Measurements from ENCODE around the gene GRIK5.

Gene GRIK5

GRCh38 chr19:42091300-42091699, 21.3 kb upstream of the GRIK5 start:
- no peak for TF ChIP-seq CTCF (IDR thresholded peaks at IDR 0.05)
- Histone ChIP-seq H3K27ac (no peak overlapping the region), H3K9me3 (no peaks in the 10 kb centered on the region)

GRCh38 chr19:42090672-42091071, 20.7 kb upstream of the GRIK5 start:
- no peak overlapping the region for H3K4me3 ChIP-seq (ENCODE audit: low read depth in 1 of 2, low read length in 1 of 2)
- no peaks in the 10 kb centered on the region for H3K4me1 ChIP-seq (ENCODE audit: control insufficient read depth in 1 of 2, insufficient read depth in 1 of 2, low read depth in 1 of 2, low read length in 1 of 2)
- no peak overlapping the region for H3K27ac ChIP-seq
- no peak for TF ChIP-seq CTCF (IDR thresholded peaks at IDR 0.05)
- H3K9me3 ChIP-seq = no peaks in the 10 kb centered on the region
- H3K27me3 ChIP-seq = no peaks in the 10 kb centered on the region
- H3K36me3 ChIP-seq = no peaks in the 10 kb centered on the region

More at GRCh38 chr19:42091300-42091699, 21.3 kb upstream of the GRIK5 start:
- Histone ChIP-seq H3K36me3 (no peaks in the 10 kb centered on the region), H3K4me1 (ENCODE audit: control insufficient read depth in 1 of 2, insufficient read depth in 1 of 2, low read depth in 1 of 2, low read length in 1 of 2) (no peaks in the 10 kb centered on the region), H3K27me3 (no peaks in the 10 kb centered on the region), H3K4me3 (ENCODE audit: low read depth in 1 of 2, low read length in 1 of 2) (no peak overlapping the region)

GRCh38 chr19:42089772-42090171, 19.8 kb upstream of the GRIK5 start:
- H3K9me3 ChIP-seq = no peaks in the 10 kb centered on the region
- no peaks in the 10 kb centered on the region for H3K27me3 ChIP-seq
- no peak for TF ChIP-seq CTCF (IDR thresholded peaks at IDR 0.05)
- no peak overlapping the region for H3K4me3 ChIP-seq (ENCODE audit: low read depth in 1 of 2, low read length in 1 of 2)
- H3K27ac ChIP-seq = no peak overlapping the region
- no peaks in the 10 kb centered on the region for H3K36me3 ChIP-seq
- H3K4me1 ChIP-seq (ENCODE audit: control insufficient read depth in 1 of 2, insufficient read depth in 1 of 2, low read depth in 1 of 2, low read length in 1 of 2) = no peaks in the 10 kb centered on the region

- no peak overlapping the region for H3K4me3 ChIP-seq (ENCODE audit: low read depth in 1 of 2, low read length in 1 of 2)
- H3K27me3 ChIP-seq = no peaks in the 10 kb centered on the region
- no peaks in the 10 kb centered on the region for H3K36me3 ChIP-seq
- no peaks in the 10 kb centered on the region for H3K4me1 ChIP-seq (ENCODE audit: control insufficient read depth in 1 of 2, insufficient read depth in 1 of 2, low read depth in 1 of 2, low read length in 1 of 2)
- no peak overlapping the region for H3K27ac ChIP-seq
- TF ChIP-seq CTCF (IDR thresholded peaks at IDR 0.05) = no peak
- H3K9me3 ChIP-seq = no peaks in the 10 kb centered on the region
Observed at GRCh38 chr19:42089191-42089750, 19.3 kb upstream of the GRIK5 start.

- H3K27ac ChIP-seq = no peak overlapping the region
- no peaks in the 10 kb centered on the region for H3K36me3 ChIP-seq
- no peaks in the 10 kb centered on the region for H3K4me1 ChIP-seq (ENCODE audit: control insufficient read depth in 1 of 2, insufficient read depth in 1 of 2, low read depth in 1 of 2, low read length in 1 of 2)
- TF ChIP-seq CTCF (IDR thresholded peaks at IDR 0.05) = no peak
- H3K27me3 ChIP-seq = no peaks in the 10 kb centered on the region
- H3K4me3 ChIP-seq (ENCODE audit: low read depth in 1 of 2, low read length in 1 of 2) = no peak overlapping the region
- H3K9me3 ChIP-seq = no peaks in the 10 kb centered on the region
Observed at GRCh38 chr19:42088471-42089190, 18.6 kb upstream of the GRIK5 start.

All from neutrophil (primary cell).